ENCODE results near the gene F5. TPM values are rescaled to one million over a fixed set of nuclear protein-coding genes. Genes with fewer than 3 reads are reported as not detected.

The F5 gene
- total RNA-seq, 1 experiment from 2014 or later: 0.37 TPM

DNA sequence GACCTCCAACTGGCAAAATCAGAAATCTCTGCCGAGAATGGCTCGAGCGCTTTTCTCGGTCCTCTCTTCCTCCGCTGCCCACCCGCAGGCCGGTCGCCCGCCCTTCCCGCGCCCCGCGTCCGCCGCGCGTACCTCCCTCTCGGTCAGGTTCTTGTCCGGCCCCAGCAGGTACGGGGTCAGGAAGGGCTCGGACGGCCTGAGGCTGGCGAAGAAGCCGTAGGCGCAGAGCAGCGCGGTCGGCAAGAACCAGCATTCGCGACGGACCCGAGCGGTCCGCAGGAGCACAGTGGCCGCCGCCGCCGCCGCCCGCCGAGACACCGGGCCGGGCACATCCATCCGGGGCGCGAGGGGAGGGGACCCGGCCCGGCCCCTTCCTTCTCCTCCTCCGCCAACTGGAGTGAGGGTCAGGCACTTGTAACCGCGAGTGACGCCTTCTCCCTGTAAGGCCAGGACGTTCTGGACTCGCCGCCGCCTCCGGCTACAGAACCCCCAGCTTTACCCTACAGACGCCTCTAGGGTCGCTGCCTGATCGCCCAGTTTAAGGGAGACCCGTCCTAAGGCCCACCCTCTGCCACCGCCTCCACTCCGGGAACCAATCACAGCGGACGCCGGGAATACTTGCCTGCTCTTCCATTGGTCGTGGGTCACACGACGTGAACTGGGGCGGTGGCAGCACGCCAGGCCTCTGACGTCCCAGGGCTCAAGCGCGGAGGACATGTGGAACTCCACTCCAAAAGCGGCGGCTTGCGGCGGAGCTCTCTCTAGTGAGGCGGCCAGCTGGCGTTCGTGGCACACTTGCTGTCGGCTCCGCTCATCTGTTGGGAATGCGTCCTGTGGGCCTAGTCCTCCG lies 100.6 kb downstream of the F5 start, which contains the start of gene SLC19A2:
Gene SLC19A2 (minus strand): TSS at position 514 of the 850 bp plus-strand sequence. CDS start 178 bp downstream, at position 336.
- ChIA-PET POLR2A (interaction anchor here (0.6 to 1.2 kb wide), 5 partner anchors 11 to 43 kb away, joined by 3 to 5 read pairs (median 5); no protein-coding TSS in a partner anchor), RAD21 (ENCODE audit: low non-redundant PET in 1 of 2, low total read pairs in 2 of 2, uncharacterized antibody in 2 of 2, unreplicated experiment in 2 of 2) (interaction anchor here (0.6 kb wide), 2 partner anchors 49 to 61 kb away, joined by 3 read pairs; no protein-coding TSS in a partner anchor), CTCF (interaction anchor here (1.6 kb wide), 1 partner anchor 60 kb away, joined by 4 read pairs; no protein-coding TSS in a partner anchor)
- no TSS peak for BruUV-seq (replicated peaks)
- H3K4me1 ChIP-seq (ENCODE audit: control insufficient read depth in 1 of 2, insufficient read depth in 2 of 2, low read length in 2 of 2): peaks cover 4 to 23% of the 10 kb centered on the region in 2 experiments; a peak in 3 of 4 replicates
- H4K20me1 ChIP-seq (ENCODE audit: insufficient read depth): no peaks in the 10 kb centered on the region; the same call in 1 of the 2 replicates
- peak within 1 kb of the TSS; percentile 85 for H3K9ac ChIP-seq (ENCODE audit: low read length)
- peak; percentile 97 for DNase-seq (ENCODE audit: low read depth, low spot score)
- intact Hi-C loops (cut with micrococcal nuclease): loop anchor here (5.0 kb wide), 1 partner anchor 42 kb away; no protein-coding TSS in a partner anchor
- no peaks in the 10 kb centered on the region for H3K9me3 ChIP-seq (ENCODE audit: control insufficient read depth in 1 of 2, insufficient read depth in 1 of 2, low read depth in 1 of 2, low read length in 2 of 2)
- peak within 1 kb of the TSS; percentile 93 for H3K4me2 ChIP-seq (ENCODE audit: low read length)
- no peaks in the 10 kb centered on the region for H3K9me2 ChIP-seq (ENCODE audit: insufficient read depth)
- H3K36me3 ChIP-seq (ENCODE audit: control insufficient read depth in 1 of 2, insufficient read depth in 2 of 2, low read length in 2 of 2): no peaks in the 10 kb centered on the region
- peaks cover 43% of the 10 kb centered on the region for H3K79me2 ChIP-seq (ENCODE audit: insufficient read depth, low read length)
- peak within 1 kb of the TSS; percentile 36 for H2AFZ ChIP-seq (ENCODE audit: low read depth, low read length, poor library complexity, severe bottlenecking)
- H3K27ac ChIP-seq (ENCODE audit: low read depth, low read length): peak within 1 kb of the TSS; percentile 58
- peak within 1 kb of the TSS; percentile 68 to 83 for H3K4me3 ChIP-seq (replicated peaks in 1 of 2; ENCODE audit: low read depth in 1 of 2, low read length in 2 of 2)
- no peaks in the 10 kb centered on the region for H3K27me3 ChIP-seq (ENCODE audit: insufficient read depth, low read length)
- peak; percentile 99 for ATAC-seq
- no peak for TF ChIP-seq EZH2phosphoT487 (IDR thresholded peaks at IDR 0.05; ENCODE audit: borderline replicate concordance)
- TF ChIP-seq JUND (IDR thresholded peaks at IDR 0.05): no peak
- TF ChIP-seq SP1 (IDR thresholded peaks at IDR 0.05; ENCODE audit: low read depth): peak; percentile 84
- TF ChIP-seq SRF (IDR thresholded peaks at IDR 0.05; ENCODE audit: low read depth): no peak; the same call in 1 of the 2 replicates
- TF ChIP-seq, protein P1, sequence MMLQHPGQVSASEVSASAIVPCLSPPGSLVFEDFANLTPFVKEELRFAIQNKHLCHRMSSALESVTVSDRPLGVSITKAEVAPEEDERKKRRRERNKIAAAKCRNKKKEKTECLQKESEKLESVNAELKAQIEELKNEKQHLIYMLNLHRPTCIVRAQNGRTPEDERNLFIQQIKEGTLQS (IDR thresholded peaks at IDR 0.05): no peak
- TF ChIP-seq TCF7L2 (IDR thresholded peaks at IDR 0.05; ENCODE audit: borderline replicate concordance, extremely low read depth, insufficient read depth, insufficient read length): peak; percentile 59
- TF ChIP-seq CEBPB (IDR thresholded peaks at IDR 0.05; ENCODE audit: low read depth): no peak
- TF ChIP-seq EGR1 (IDR thresholded peaks at IDR 0.05; ENCODE audit: low read depth): no peak
- peak; percentile 67 for TF ChIP-seq ZFX (IDR thresholded peaks at IDR 0.05)
- TF ChIP-seq, protein P2, sequence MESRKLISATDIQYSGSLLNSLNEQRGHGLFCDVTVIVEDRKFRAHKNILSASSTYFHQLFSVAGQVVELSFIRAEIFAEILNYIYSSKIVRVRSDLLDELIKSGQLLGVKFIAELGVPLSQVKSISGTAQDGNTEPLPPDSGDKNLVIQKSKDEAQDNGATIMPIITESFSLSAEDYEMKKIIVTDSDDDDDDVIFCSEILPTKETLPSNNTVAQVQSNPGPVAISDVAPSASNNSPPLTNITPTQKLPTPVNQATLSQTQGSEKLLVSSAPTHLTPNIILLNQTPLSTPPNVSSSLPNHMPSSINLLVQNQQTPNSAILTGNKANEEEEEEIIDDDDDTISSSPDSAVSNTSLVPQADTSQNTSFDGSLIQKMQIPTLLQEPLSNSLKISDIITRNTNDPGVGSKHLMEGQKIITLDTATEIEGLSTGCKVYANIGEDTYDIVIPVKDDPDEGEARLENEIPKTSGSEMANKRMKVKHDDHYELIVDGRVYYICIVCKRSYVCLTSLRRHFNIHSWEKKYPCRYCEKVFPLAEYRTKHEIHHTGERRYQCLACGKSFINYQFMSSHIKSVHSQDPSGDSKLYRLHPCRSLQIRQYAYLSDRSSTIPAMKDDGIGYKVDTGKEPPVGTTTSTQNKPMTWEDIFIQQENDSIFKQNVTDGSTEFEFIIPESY (IDR thresholded peaks at IDR 0.05; ENCODE audit: extremely low read depth, insufficient replicate concordance, low read length): no peak
- TF ChIP-seq CBX3 (IDR thresholded peaks at IDR 0.05; ENCODE audit: low read depth): no peak
- TF ChIP-seq, protein P3, sequence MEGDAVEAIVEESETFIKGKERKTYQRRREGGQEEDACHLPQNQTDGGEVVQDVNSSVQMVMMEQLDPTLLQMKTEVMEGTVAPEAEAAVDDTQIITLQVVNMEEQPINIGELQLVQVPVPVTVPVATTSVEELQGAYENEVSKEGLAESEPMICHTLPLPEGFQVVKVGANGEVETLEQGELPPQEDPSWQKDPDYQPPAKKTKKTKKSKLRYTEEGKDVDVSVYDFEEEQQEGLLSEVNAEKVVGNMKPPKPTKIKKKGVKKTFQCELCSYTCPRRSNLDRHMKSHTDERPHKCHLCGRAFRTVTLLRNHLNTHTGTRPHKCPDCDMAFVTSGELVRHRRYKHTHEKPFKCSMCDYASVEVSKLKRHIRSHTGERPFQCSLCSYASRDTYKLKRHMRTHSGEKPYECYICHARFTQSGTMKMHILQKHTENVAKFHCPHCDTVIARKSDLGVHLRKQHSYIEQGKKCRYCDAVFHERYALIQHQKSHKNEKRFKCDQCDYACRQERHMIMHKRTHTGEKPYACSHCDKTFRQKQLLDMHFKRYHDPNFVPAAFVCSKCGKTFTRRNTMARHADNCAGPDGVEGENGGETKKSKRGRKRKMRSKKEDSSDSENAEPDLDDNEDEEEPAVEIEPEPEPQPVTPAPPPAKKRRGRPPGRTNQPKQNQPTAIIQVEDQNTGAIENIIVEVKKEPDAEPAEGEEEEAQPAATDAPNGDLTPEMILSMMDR (IDR thresholded peaks at IDR 0.05 in 2 of 3, conservative IDR thresholded peaks at IDR 0.05 in 1 of 3; ENCODE audit: borderline replicate concordance in 1 of 3, insufficient read depth in 1 of 3, low read depth in 2 of 3, low read length in 2 of 3): 0 out of 6 replicates have a peak, but pooled peaks of 1 of the 3 experiments have one; percentile 8
- peak; percentile 75; the same call in 1 of the 2 replicates for TF ChIP-seq SIN3A (IDR thresholded peaks at IDR 0.05; ENCODE audit: low read depth)
- no peak for TF ChIP-seq ELF1 (IDR thresholded peaks at IDR 0.05; ENCODE audit: borderline replicate concordance, low read depth)
- peak; percentile 6 for TF ChIP-seq YY1 (IDR thresholded peaks at IDR 0.05; ENCODE audit: extremely low read depth, insufficient replicate concordance, low read depth, low read length)
- TF ChIP-seq, protein P4, sequence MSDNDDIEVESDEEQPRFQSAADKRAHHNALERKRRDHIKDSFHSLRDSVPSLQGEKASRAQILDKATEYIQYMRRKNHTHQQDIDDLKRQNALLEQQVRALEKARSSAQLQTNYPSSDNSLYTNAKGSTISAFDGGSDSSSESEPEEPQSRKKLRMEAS (IDR thresholded peaks at IDR 0.05): peak; percentile 97
- peak; percentile 97 for TF ChIP-seq POLR2AphosphoS5 (IDR thresholded peaks at IDR 0.05; ENCODE audit: low read depth, low read length)
- peak; percentile 95 for TF ChIP-seq POLR2A (IDR thresholded peaks at IDR 0.05; ENCODE audit: borderline replicate concordance, extremely low read depth, insufficient read depth, insufficient read length)
- TF ChIP-seq FOSL1 (IDR thresholded peaks at IDR 0.05; ENCODE audit: low read depth): no peak
- no peak for TF ChIP-seq ZNF274 (IDR thresholded peaks at IDR 0.05; ENCODE audit: low read depth, low read length)
- TF ChIP-seq RAD21 (IDR thresholded peaks at IDR 0.05; ENCODE audit: low read depth): 0 out of 2 replicates have a peak, but pooled peaks have one; percentile 3
